Mesendoderm (in vitro differentiated cells): ENCODE data around the gene LETM1.
"Not testable (repeated sequence)": the region's sequence is repeated elsewhere in the genome, so short reads cannot be mapped to it uniquely, and the experiment has no call there.

Source experiments
- DNase-seq: peaks from one replicate; pipeline ENCODE4 v3.0.0; 2013
- H2AK5ac ChIP-seq: 2 replicates; pipeline ENCODE4 v1.6.1; 2013; ENCODE audit warnings: low read length, inconsistent platforms
- H2BK120ac ChIP-seq: 2 replicates; pipeline ENCODE4 v1.6.1; 2013; ENCODE audit warnings: low read depth, mild to moderate bottlenecking, low read length, moderate library complexity, mixed read lengths
- H2BK15ac ChIP-seq: replicated peaks from 2 replicates; pipeline ENCODE4 v1.6.1; 2013; ENCODE audit warnings: low read depth, mild to moderate bottlenecking, moderate library complexity
- H2BK5ac ChIP-seq: 2 replicates; pipeline ENCODE4 v1.6.1; 2013; ENCODE audit warnings: low read length, inconsistent platforms
- H3K18ac ChIP-seq: 2 replicates; pipeline ENCODE4 v1.6.1; 2013; ENCODE audit warnings: mild to moderate bottlenecking, low read length, mixed read lengths
- H3K23ac ChIP-seq: one replicate; pipeline ENCODE4 v1.6.1; 2013; ENCODE audit warnings: low read length
- H3K27ac ChIP-seq: 2 replicates; pipeline ENCODE4 v1.5.1; 2013; ENCODE audit warnings: low read depth, mild to moderate bottlenecking, inconsistent platforms, low read length, moderate library complexity
- H3K27me3 ChIP-seq: 2 replicates; pipeline ENCODE4 v1.6.1; 2013; ENCODE audit warnings: low read length, control low read depth, mild to moderate bottlenecking, inconsistent platforms; ENCODE audit not compliant: insufficient read depth, poor library complexity
- H3K36me3 ChIP-seq: 2 replicates; pipeline ENCODE4 v1.6.1; 2013; ENCODE audit warnings: low read length, inconsistent platforms; ENCODE audit not compliant: control insufficient read depth, insufficient read depth
- H3K4ac ChIP-seq: one replicate; pipeline ENCODE4 v1.6.1; 2013; ENCODE audit warnings: low read depth, mild to moderate bottlenecking, low read length, moderate library complexity
- H3K4me1 ChIP-seq: 2 replicates; pipeline ENCODE4 v1.6.1; 2013; ENCODE audit warnings: low read depth, low read length, inconsistent platforms; ENCODE audit not compliant: control insufficient read depth
- H3K4me2 ChIP-seq: 2 replicates; pipeline ENCODE4 v1.6.1; 2013; ENCODE audit warnings: low read length
- H3K4me3 ChIP-seq: 2 replicates; pipeline ENCODE4 v1.5.1; 2013; ENCODE audit warnings: mild to moderate bottlenecking, low read length
- H3K56ac ChIP-seq: one replicate; pipeline ENCODE4 v1.6.1; 2013; ENCODE audit warnings: low read length
- H3K79me1 ChIP-seq: 2 replicates; pipeline ENCODE4 v1.6.1; 2013; ENCODE audit warnings: low read length, inconsistent platforms
- H3K79me2 ChIP-seq: 2 replicates; pipeline ENCODE4 v1.6.1; 2013; ENCODE audit warnings: mild to moderate bottlenecking, low read length; ENCODE audit not compliant: control insufficient read depth, insufficient read depth
- H3K9ac ChIP-seq: 2 replicates; pipeline ENCODE4 v1.6.1; 2013; ENCODE audit warnings: low read length, inconsistent platforms
- H4K5ac ChIP-seq: one replicate; pipeline ENCODE4 v1.6.1; 2013; ENCODE audit warnings: low read length
- H4K8ac ChIP-seq: one replicate; pipeline ENCODE4 v1.6.1; 2013; ENCODE audit warnings: low read depth, mild to moderate bottlenecking, control low read depth, low read length, moderate library complexity
- WGBS: extraction: QIAGEN DNeasy Blood & Tissue Kit; methylation state at CpG from one replicate; pipeline ENCODE4 v1.1.7; 2013; ENCODE audit warnings: low lambda C conversion rate, missing lambda C conversion rate; ENCODE audit not compliant: insufficient coverage; ENCODE audit errors: extremely low coverage; 5-methylcytosine and 5-hydroxymethylcytosine counted together

LETM1 gene

GRCh38 chr4:1850276-1850675 is 5.7 kb downstream of the LETM1 start:
- WGBS = no CpG with 5 or more reads among the region's 10 CpGs
- no peak overlapping the region for H2BK120ac ChIP-seq
- H3K36me3 ChIP-seq = no peaks in the 10 kb centered on the region

DNA sequence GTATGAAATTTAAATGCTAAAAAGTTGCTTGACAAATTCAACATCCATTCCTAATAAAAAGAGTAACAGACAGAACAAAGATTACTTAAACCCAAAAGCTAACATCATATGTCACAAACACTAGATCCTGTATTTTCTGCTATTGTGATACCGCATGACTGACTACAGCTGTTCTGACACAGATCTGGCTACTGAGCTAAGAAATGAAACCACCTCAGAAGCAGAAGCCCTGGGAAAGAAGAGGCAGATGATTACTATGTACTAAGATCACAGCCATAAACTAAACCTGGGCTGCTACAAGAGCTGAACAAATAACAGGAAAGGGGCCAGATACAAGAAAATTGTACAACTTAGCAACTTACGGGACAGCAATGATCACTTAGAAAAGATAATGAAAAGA is 9.4 kb downstream of the LETM1 start:
- Histone ChIP-seq H3K4me3 (no peak overlapping the region), H3K27ac (no peak overlapping the region), H3K79me1 (peaks cover 12% of the 10 kb centered on the region), H3K27me3 (no peaks in the 10 kb centered on the region), H3K36me3 (peaks cover 2% of the 10 kb centered on the region), H3K4me2 (no peak overlapping the region), H3K9ac (no peak overlapping the region), H2BK120ac (no peak overlapping the region), H2BK15ac (no peak overlapping the region), H3K79me2 (peaks cover 8% of the 10 kb centered on the region), H2BK5ac (no peak overlapping the region), H3K18ac (no peak overlapping the region), H3K23ac (no peak overlapping the region), H4K8ac (no peak overlapping the region), H3K56ac (no peak overlapping the region), H3K4ac (no peak overlapping the region), H3K4me1 (no peaks in the 10 kb centered on the region), H2AK5ac (no peak overlapping the region), H4K5ac (no peak overlapping the region)
- DNase-seq = no peak
- no CpG with 5 or more reads among the region's 2 CpGs for WGBS

More at GRCh38 chr4:1850276-1850675, 5.7 kb downstream of the LETM1 start:
- H3K27me3 ChIP-seq = no peaks in the 10 kb centered on the region
- H3K79me2 ChIP-seq = peaks cover 27% of the 10 kb centered on the region
- peaks cover 2% of the 10 kb centered on the region for H3K4me1 ChIP-seq
- H3K4me3 ChIP-seq = no peak overlapping the region
- H3K9ac ChIP-seq = no peak overlapping the region
- no peak overlapping the region for H3K4me2 ChIP-seq
- H4K8ac ChIP-seq = no peak overlapping the region
- H2BK15ac ChIP-seq = no peak overlapping the region
- no peak for DNase-seq
- no peak overlapping the region for H2BK5ac ChIP-seq
- H3K79me1 ChIP-seq = peaks cover 25% of the 10 kb centered on the region
- no peak overlapping the region for H3K18ac ChIP-seq
- H3K27ac ChIP-seq = no peak overlapping the region
- no peak overlapping the region for H3K4ac ChIP-seq
- H3K56ac ChIP-seq = no peak overlapping the region
- H2AK5ac ChIP-seq = no peak overlapping the region
- no peak overlapping the region for H3K23ac ChIP-seq
- H4K5ac ChIP-seq = no peak overlapping the region

DNA sequence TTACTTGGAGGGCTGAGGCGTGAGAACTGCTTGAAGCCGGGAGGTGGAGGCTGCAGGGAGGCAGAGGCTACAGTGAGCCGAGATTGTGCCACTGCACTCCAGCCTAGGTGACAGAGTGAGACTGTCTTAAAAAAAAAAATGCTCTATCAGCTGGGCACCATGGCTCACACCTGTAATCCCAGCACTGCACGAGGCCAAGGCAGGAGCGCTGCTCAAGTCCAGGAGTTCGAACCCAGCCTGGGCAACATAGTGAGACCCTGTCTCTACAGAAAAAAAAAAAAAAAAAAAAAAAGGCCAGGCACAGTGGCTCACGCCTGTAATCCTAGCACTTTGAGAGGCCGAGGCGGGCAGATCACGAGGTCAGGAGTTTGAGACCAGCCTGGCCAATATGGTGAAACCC is 11.3 kb downstream of the LETM1 start:
- H2BK5ac ChIP-seq, H3K79me1 ChIP-seq, H2AK5ac ChIP-seq, H3K4me2 ChIP-seq, DNase-seq, H3K79me2 ChIP-seq, H3K36me3 ChIP-seq, H3K27me3 ChIP-seq, H2BK120ac ChIP-seq, H3K18ac ChIP-seq, H4K8ac ChIP-seq, H2BK15ac ChIP-seq, H3K4ac ChIP-seq, H3K4me1 ChIP-seq, H4K5ac ChIP-seq, H3K4me3 ChIP-seq, H3K56ac ChIP-seq, H3K9ac ChIP-seq, H3K23ac ChIP-seq, H3K27ac ChIP-seq: not testable (repeated sequence)
- no CpG with 5 or more reads among the region's 10 CpGs for WGBS

DNA sequence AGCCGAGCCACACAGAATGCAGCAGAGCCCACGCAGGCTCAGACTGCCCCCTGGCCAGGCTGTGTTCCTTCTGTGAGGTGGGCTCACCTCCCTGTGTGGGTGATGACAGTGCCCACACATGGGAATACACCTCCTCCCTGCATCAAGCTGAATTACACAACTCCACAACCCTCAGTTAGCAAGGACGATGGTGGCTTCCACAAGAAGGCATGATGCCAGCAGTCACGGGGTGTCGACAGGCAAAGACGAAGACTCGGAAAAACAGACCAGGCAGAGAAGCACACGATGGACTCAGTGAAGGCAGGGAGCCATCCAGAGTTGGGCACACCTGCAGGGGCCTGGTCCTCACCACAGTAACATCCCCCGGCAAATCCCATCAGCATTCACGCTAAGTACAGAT is 12.1 kb downstream of the LETM1 start:
- Histone ChIP-seq H3K36me3 (peaks cover 2% of the 10 kb centered on the region), H2BK15ac (no peak overlapping the region), H3K18ac (no peak overlapping the region), H2BK5ac (no peak overlapping the region), H3K27ac (no peak overlapping the region), H3K56ac (no peak overlapping the region), H3K4ac (no peak overlapping the region), H4K5ac (no peak overlapping the region), H3K4me3 (no peak overlapping the region), H3K27me3 (no peaks in the 10 kb centered on the region), H3K79me2 (peaks cover 2% of the 10 kb centered on the region), H2BK120ac (no peak overlapping the region), H3K23ac (no peak overlapping the region), H3K4me2 (no peak overlapping the region), H3K4me1 (no peaks in the 10 kb centered on the region), H3K9ac (no peak overlapping the region), H2AK5ac (no peak overlapping the region), H4K8ac (no peak overlapping the region), H3K79me1 (peaks cover 7% of the 10 kb centered on the region)
- DNase-seq = no peak
- WGBS = no CpG with 5 or more reads among the region's 10 CpGs

DNA sequence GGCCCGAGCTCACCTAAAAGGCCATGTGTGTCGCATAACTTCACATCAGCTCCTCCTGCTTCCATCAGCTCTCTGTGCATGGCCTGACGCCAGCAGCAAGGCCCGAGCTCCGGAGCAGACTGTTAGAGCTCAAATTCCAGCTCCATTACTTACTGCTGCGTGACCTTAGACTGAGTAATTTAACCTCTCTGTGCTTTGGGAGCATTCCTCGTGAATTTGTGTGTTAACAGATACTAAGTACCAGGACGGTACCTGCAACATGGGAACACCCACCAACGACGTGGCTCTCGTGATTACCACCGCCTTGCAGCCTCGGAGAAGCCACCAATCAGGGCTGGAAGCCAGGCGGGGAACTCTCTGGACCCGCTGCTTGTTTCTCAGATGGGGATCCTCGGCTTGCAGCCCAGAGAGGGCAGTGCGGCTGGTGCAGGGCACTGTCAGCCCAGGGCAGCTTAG is 12.9 kb downstream of the LETM1 start:
- Histone ChIP-seq H4K8ac (no peak overlapping the region), H3K79me1 (peaks cover 7% of the 10 kb centered on the region), H3K23ac (no peak overlapping the region), H2BK5ac (no peak overlapping the region), H3K4me1 (no peaks in the 10 kb centered on the region), H3K4ac (no peak overlapping the region), H3K56ac (no peak overlapping the region), H3K4me3 (no peak overlapping the region), H2BK120ac (no peak overlapping the region), H3K27ac (no peak overlapping the region), H3K79me2 (peaks cover 2% of the 10 kb centered on the region), H3K36me3 (peaks cover 2% of the 10 kb centered on the region), H3K9ac (no peak overlapping the region), H4K5ac (no peak overlapping the region), H3K27me3 (no peaks in the 10 kb centered on the region), H3K4me2 (no peak overlapping the region), H2BK15ac (no peak overlapping the region), H2AK5ac (no peak overlapping the region), H3K18ac (no peak overlapping the region)
- no CpG with 5 or more reads among the region's 17 CpGs for WGBS
- DNase-seq = no peak

- Histone ChIP-seq H3K4me3 (no peak overlapping the region), H4K8ac (no peak overlapping the region), H4K5ac (no peak overlapping the region), H2AK5ac (no peak overlapping the region), H3K18ac (no peak overlapping the region), H3K79me1 (peaks cover 7% of the 10 kb centered on the region), H3K4ac (no peak overlapping the region), H2BK120ac (no peak overlapping the region), H3K27me3 (no peaks in the 10 kb centered on the region), H3K4me2 (no peak overlapping the region), H3K56ac (no peak overlapping the region), H3K36me3 (peaks cover 2% of the 10 kb centered on the region), H2BK15ac (no peak overlapping the region), H2BK5ac (no peak overlapping the region), H3K4me1 (no peaks in the 10 kb centered on the region), H3K23ac (no peak overlapping the region), H3K79me2 (peaks cover 2% of the 10 kb centered on the region), H3K9ac (no peak overlapping the region), H3K27ac (no peak overlapping the region)
- no CpG with 5 or more reads among the region's 13 CpGs for WGBS
- no peak for DNase-seq
Measured at GRCh38 chr4:1842339-1842895, 13.5 kb downstream of the LETM1 start.
